Measurements from ENCODE around the gene ROR1.
"Not testable (repeated sequence)": the region's sequence is repeated elsewhere in the genome, so short reads cannot be mapped to it uniquely, and the experiment has no call there.

The ROR1 gene

DNA sequence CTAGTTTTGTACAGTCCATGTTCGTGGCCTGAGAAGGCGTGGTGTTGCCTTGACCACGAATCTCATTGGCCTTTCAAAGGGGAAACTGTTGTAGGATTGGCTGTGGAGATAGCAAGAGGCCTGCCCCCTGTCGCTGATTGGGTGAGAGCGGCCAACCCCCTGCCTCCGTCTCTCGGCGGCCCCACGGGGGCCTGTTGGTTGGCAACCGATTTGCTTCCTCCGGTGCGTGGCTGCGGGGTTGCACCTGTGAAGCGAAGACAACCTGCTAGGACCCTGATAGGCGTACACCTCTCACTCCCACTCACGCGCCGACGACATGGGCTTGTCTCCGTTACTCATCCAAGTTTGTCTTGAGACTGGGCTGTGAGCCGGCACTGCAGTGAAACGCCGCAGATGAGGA, 429.6 kb downstream of the ROR1 start, which contains the start of gene UBE2U:
TSS of gene UBE2U (plus strand) at position 204 of the 400 bp plus-strand sequence. CDS start 428 bp downstream, outside the sequence.
- H3K4me3 ChIP-seq (ENCODE audit: low read length), result no peak within 1 kb of the TSS
- TF ChIP-seq, protein P1, sequence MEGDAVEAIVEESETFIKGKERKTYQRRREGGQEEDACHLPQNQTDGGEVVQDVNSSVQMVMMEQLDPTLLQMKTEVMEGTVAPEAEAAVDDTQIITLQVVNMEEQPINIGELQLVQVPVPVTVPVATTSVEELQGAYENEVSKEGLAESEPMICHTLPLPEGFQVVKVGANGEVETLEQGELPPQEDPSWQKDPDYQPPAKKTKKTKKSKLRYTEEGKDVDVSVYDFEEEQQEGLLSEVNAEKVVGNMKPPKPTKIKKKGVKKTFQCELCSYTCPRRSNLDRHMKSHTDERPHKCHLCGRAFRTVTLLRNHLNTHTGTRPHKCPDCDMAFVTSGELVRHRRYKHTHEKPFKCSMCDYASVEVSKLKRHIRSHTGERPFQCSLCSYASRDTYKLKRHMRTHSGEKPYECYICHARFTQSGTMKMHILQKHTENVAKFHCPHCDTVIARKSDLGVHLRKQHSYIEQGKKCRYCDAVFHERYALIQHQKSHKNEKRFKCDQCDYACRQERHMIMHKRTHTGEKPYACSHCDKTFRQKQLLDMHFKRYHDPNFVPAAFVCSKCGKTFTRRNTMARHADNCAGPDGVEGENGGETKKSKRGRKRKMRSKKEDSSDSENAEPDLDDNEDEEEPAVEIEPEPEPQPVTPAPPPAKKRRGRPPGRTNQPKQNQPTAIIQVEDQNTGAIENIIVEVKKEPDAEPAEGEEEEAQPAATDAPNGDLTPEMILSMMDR (conservative IDR thresholded peaks at IDR 0.05; ENCODE audit: low read depth, low read length), result no peak
- DNase-seq (ENCODE audit: low read depth), result no peak

DNA sequence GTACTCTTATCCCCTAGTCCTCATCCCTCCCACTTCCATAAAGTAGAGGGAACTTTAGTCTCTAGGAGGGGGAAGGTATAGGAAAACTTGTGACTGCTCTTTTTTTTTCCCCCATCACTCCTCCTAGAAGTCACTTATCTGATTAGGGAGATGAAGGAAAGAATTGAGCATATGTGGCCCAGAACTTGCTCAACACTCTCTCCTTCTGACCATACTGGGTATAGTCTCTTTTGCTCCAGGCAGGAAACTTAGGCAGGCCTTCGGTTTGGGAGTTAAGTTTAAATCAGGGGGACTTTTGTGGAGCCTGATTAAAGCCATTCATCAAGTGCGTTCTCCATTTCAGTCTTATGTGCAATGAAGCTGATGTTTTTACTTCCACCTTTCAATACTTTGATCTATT, 435.4 kb downstream of the ROR1 start:
- no peak overlapping the region for H3K4me3 ChIP-seq (ENCODE audit: low read length)
- TF ChIP-seq, protein P1 (conservative IDR thresholded peaks at IDR 0.05; ENCODE audit: low read depth, low read length), result peak; percentile 23
- DNase-seq (ENCODE audit: low read depth), result no peak

DNA sequence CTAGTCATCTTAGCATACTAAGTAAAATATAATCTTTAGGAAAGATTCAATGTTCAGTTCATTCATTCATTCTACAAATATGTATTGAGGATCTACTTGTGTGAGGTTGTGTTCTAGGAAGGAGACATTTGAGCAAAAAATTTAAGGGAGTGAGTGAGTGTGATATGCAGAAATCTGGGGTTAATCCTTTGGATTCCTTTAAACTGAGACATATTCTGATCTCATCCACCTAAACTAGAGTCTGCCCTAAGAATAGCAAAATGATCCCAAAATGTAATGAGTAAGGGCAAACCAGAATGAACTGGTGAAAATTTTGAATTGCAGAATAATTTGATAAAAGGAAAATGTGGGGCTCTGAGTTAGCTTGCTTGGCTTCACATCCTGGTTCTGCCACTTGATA, 438.2 kb downstream of the ROR1 start:
- TF ChIP-seq, protein P1 (conservative IDR thresholded peaks at IDR 0.05; ENCODE audit: low read depth, low read length), result no peak
- H3K4me3 ChIP-seq (ENCODE audit: low read length), result no peak overlapping the region
- DNase-seq (ENCODE audit: low read depth), result no peak

DNA sequence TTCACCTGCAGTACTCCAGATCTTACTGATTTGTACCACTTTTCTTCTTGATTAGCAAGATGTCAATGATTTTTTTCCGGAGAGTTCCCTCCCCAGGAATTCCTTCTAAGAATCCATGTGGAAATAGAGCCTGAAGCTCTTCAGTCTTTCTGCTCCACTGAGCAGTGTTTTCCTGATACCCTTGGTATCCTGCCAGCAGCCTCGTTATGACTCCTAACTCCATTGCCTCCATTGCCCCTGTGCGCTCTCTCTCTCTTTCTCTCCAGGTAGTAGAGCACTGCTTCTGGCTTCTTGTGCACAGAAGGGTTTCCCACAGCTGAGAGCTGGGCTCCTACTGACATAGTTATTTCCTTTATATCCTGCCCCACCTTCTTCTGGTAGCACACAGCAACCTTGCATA, 441.8 kb downstream of the ROR1 start:
- TF ChIP-seq, protein P1 (conservative IDR thresholded peaks at IDR 0.05; ENCODE audit: low read depth, low read length), result no peak
- DNase-seq (ENCODE audit: low read depth), result peak; percentile 26
- H3K4me3 ChIP-seq (ENCODE audit: low read length), result no peak overlapping the region

DNA sequence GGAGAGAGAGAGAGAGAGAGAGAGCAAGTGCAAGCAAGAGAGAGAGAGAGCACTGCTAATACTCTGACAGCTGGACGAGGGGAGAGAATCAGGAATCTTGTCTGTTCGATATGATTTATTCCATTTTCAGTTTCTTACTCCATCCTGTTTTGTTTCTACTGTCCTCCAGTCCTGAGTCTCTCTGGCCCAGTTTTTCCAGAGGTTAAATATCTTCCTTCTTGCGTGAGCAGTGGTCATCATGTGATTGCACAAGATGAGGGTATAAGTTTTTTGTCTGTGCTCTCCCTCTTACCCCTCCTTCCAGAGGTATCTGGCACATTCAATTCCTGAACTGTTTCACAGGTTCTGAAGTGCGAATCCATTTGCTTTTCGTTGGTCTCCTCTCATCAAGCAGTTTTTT, 446.4 kb downstream of the ROR1 start:
- no peak for DNase-seq (ENCODE audit: low read depth)
- TF ChIP-seq, protein P1 (conservative IDR thresholded peaks at IDR 0.05; ENCODE audit: low read depth, low read length), result no peak
- H3K4me3 ChIP-seq (ENCODE audit: low read length), result no peak overlapping the region

DNA sequence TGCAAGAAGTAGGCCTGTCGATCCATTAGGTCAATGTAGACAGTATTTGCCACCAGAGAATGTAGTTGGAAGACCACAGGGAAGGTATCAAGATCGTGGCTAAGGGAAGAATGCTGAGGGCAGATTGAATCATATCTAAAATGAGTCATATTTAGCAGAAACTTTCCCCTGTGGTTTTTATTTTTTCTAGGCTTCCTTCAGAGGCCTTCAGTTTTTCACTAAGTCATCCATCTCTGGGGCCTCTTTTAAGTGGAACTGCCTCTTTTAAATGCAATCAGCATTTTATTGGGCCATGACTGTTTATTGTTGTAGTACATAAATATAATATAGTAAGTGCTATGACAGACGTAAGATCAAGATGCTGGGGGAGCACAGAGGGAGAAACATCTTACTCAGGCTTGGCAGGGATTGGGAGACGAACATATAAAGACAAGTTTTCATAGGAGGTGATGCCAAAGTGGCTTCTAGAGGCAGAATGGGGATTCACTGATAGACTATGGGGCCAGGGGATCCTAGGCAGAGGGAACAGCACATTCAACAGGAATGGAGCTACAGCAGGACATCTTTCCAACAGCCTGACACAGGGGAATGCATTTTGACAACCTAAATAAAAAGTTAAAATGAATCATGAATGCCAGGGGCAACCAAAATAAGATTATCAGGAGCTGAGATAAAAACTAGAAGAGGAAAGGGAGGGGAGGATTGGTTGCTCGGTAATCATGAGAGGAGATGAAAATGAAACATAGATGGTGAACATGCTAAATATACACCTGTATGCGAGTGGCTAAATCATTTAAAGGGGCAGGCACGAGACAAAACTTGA, 449.7 kb downstream of the ROR1 start:
- DNase-seq (ENCODE audit: low read depth), result no peak
- no peak overlapping the region for H3K4me3 ChIP-seq (ENCODE audit: low read length)
- TF ChIP-seq, protein P1 (conservative IDR thresholded peaks at IDR 0.05; ENCODE audit: low read depth, low read length), result no peak

DNA sequence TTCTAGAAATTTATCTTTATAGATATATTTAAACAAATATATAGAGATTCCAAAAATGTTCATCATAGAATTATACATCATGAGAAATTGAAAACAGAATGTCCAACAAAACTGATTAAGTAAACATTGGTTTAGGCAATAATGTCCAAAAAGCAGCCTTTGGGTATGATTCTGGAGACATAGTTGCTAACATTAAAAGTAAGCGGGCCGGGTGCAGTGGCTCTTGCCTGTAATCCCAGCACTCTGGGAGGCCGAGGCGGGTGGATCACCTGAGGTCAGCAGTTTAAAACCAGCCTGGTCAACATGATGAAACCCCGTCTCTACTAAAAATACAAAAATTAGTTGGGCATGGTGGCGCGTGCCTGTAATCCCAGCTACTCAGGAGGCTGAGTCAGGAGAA, 450.4 kb downstream of the ROR1 start:
- not testable (repeated sequence) for DNase-seq (ENCODE audit: low read depth); H3K4me3 ChIP-seq (ENCODE audit: low read length)
